HL-60 (cell line): ENCODE measurements around the gene DGUOK.

ENCODE experiments used
- GABPA ChIP-seq: IDR thresholded peaks from 2 replicates; pipeline ENCODE4 v1.6.1; 2012; ENCODE audit warnings: low read depth
- POLR2AphosphoS5 ChIP-seq: IDR thresholded peaks from 2 replicates; pipeline ENCODE4 v1.6.1; 2012; ENCODE audit warnings: low read depth
- SPI1 ChIP-seq: IDR thresholded peaks from 2 replicates; pipeline ENCODE4 v1.6.1; 2012; ENCODE audit warnings: low read depth, mild to moderate bottlenecking, borderline replicate concordance
- TF ChIP-seq, protein P1 (sequence below): IDR thresholded peaks from one replicate; pipeline ENCODE4 v1.5.1; 2011; ENCODE audit warnings: low read length, control low read depth, inconsistent platforms; ENCODE audit not compliant: insufficient read depth
- TF ChIP-seq, protein P2 (sequence below): IDR thresholded peaks from 2 replicates; pipeline ENCODE4 v1.6.1; 2012; ENCODE audit warnings: low read depth; ENCODE audit not compliant: insufficient replicate concordance

DNA sequence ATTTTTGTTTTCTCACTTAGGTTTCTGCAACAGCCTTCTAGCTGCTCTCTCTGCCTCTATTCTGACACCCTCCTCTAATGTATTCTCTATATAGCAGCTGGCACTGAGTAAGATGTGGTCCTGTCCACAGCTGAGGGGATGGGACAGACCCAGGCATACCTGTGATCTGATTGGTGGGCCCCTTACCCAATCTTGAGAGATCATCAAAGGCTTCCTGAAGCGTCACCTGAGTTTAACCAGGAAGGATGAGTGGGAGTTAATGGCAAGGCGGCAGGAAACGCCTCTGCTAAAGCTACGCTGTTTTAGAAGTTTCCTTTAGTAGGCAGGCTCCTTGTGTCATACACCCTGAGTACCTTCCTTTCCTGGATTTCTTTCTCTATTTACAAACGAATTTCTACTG, 52.3 kb downstream of the DGUOK start:
- TF ChIP-seq, protein P1, sequence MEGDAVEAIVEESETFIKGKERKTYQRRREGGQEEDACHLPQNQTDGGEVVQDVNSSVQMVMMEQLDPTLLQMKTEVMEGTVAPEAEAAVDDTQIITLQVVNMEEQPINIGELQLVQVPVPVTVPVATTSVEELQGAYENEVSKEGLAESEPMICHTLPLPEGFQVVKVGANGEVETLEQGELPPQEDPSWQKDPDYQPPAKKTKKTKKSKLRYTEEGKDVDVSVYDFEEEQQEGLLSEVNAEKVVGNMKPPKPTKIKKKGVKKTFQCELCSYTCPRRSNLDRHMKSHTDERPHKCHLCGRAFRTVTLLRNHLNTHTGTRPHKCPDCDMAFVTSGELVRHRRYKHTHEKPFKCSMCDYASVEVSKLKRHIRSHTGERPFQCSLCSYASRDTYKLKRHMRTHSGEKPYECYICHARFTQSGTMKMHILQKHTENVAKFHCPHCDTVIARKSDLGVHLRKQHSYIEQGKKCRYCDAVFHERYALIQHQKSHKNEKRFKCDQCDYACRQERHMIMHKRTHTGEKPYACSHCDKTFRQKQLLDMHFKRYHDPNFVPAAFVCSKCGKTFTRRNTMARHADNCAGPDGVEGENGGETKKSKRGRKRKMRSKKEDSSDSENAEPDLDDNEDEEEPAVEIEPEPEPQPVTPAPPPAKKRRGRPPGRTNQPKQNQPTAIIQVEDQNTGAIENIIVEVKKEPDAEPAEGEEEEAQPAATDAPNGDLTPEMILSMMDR: no peak
- TF ChIP-seq GABPA: no peak
- TF ChIP-seq POLR2AphosphoS5: no peak
- TF ChIP-seq SPI1: no peak
- TF ChIP-seq, protein P2, sequence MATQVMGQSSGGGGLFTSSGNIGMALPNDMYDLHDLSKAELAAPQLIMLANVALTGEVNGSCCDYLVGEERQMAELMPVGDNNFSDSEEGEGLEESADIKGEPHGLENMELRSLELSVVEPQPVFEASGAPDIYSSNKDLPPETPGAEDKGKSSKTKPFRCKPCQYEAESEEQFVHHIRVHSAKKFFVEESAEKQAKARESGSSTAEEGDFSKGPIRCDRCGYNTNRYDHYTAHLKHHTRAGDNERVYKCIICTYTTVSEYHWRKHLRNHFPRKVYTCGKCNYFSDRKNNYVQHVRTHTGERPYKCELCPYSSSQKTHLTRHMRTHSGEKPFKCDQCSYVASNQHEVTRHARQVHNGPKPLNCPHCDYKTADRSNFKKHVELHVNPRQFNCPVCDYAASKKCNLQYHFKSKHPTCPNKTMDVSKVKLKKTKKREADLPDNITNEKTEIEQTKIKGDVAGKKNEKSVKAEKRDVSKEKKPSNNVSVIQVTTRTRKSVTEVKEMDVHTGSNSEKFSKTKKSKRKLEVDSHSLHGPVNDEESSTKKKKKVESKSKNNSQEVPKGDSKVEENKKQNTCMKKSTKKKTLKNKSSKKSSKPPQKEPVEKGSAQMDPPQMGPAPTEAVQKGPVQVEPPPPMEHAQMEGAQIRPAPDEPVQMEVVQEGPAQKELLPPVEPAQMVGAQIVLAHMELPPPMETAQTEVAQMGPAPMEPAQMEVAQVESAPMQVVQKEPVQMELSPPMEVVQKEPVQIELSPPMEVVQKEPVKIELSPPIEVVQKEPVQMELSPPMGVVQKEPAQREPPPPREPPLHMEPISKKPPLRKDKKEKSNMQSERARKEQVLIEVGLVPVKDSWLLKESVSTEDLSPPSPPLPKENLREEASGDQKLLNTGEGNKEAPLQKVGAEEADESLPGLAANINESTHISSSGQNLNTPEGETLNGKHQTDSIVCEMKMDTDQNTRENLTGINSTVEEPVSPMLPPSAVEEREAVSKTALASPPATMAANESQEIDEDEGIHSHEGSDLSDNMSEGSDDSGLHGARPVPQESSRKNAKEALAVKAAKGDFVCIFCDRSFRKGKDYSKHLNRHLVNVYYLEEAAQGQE: no peak
